GM18519 (cell line): ENCODE results near the gene UBE2H.
"Not testable (repeated sequence)": the region's sequence is repeated elsewhere in the genome, so short reads cannot be mapped to it uniquely, and the experiment has no call there.

Experiments
- ATAC-seq: cut with Tn5 transposase; IDR thresholded peaks from one replicate; pipeline ENCODE4 v1.9.1; 2021; ENCODE audit warnings: mild to moderate bottlenecking, moderate library complexity; ENCODE audit not compliant: unreplicated experiment, low FRiP score

The UBE2H gene

GRCh38 chr7:129851174-129851573, 101.6 kb downstream of the UBE2H start:
- no peak for ATAC-seq

DNA sequence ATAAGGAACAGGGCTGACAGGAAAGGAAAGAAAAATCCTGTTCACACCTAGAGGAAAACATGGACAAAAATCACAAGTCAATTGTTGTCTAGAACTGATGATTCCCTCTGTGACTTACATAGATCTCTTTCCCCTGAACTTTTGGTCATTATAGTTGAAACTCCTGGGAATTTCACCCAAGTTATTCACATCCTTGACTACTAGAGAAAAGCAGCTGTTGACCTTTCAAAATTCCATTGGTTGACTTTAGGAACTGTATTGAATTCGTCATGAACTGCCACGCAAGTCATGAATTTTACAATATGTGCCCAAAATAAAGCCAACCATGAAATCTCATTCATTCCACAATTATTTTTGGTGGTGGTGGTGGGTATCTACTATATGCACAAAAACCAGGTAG, 104.3 kb downstream of the UBE2H start:
- no peak for ATAC-seq

DNA sequence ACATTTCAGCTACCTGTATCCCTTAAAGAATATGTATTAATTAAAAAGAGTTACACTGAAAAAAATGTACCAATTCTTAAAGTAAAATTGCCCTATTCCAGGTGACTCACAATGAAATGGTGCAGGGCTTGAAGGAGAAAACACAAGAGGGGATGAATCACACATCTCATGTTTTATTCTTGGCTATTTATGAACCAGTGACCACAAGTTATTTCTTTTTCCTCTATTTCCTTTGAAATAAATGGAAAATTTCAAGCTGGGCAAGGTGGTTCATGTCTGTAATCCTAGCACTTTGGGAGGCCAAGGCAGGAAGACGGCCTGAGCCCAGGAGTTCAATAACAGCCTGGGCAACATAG, 106.8 kb downstream of the UBE2H start:
- no peak for ATAC-seq

GRCh38 chr7:129845178-129845971, 107.4 kb downstream of the UBE2H start:
- no peak for ATAC-seq

DNA sequence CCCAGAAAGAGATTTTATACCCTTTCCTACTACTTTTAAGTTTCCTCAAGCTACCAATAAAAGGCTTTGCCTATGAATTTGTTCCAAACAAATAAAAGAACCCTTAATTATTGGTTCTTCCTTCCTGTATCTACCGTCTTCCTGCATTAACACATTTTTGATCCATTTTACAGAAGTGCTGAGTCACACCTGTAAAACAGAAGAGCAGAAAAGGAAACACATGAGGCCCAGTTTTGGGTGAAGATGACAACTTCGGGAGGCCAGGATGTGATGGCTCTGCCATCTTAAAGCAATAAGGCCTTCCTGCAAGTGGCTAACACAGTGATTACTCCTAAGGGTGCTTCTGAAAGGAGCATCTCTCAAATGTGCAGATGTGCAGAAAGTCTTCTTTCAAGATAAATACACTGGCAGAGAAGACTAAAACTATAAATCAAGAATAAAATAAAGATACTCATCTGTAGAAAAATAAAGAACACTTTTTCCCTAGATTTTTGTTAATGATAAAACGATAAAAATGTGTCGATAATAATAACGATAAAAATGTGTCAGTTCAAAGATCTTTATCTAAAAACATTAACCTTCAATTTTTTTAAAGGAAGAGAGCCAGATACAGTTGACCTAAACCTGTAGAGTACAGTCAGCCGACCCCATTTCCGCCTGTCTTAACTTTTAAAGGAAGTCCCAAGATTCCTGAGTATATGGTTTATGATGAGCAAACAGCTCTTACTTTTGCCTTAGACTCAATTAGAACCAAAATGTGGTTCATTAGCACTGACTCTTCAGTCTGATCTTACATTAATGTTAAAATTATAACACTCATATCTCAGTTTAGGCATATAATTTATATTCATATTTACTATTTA, 108.6 kb downstream of the UBE2H start:
- ATAC-seq: no peak

DNA sequence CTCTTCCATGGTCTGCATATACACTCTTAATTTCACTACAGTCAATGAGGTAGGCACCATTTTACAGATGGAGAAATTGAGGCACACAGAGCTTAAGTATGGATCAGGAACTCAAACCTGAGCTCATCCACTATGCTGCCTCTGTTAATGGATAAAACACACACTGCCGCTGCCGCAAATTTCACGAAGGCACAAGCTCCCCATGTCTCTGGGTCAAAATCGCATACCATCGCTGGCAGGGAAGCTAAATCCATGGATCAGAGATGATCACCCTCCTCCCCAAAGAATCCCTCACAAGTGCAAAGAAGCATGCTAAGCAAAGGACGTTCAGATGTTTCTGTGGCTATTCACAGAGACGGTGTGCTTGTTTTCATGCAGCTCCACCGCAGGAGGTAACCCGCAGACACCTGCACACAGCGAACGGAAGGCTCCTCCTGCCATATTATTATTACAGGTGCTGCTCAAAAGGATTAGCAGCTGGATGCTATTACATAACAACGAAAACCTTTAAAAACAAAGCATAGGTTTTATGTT, 109.3 kb downstream of the UBE2H start:
- no peak for ATAC-seq

GRCh38 chr7:129841465-129841864, 111.3 kb downstream of the UBE2H start:
- no peak for ATAC-seq

GRCh38 chr7:129840757-129841156, 112.0 kb downstream of the UBE2H start:
- no peak for ATAC-seq

DNA sequence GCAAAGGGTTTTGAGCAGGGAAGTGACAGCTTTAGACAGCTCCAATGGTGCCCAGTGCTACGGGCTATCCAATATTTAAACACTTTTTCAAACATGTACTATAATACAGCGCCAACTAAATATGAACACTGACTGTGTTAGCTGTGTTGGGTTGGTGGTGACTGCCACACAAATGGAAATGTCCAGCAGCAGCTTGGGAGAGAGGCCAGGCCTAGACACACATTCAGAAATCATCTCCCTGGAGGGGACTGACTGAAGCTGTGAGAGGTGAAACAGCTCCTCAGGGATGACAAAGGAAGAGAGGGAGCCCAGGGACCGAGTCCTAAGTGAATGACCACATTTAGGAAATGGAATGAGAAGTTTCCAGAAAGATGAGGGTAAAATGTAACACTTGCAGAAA, 115.8 kb downstream of the UBE2H start:
- no peak for ATAC-seq

GRCh38 chr7:129835569-129835968, 117.2 kb downstream of the UBE2H start:
- ATAC-seq: no peak

GRCh38 chr7:129833353-129833752, 119.4 kb downstream of the UBE2H start:
- not testable (repeated sequence) for ATAC-seq

- no peak for ATAC-seq
Measured at GRCh38 chr7:129832701-129833227, 120.0 kb downstream of the UBE2H start.

- no peak for ATAC-seq
Measured at GRCh38 chr7:129832282-129832681, 120.5 kb downstream of the UBE2H start.

DNA sequence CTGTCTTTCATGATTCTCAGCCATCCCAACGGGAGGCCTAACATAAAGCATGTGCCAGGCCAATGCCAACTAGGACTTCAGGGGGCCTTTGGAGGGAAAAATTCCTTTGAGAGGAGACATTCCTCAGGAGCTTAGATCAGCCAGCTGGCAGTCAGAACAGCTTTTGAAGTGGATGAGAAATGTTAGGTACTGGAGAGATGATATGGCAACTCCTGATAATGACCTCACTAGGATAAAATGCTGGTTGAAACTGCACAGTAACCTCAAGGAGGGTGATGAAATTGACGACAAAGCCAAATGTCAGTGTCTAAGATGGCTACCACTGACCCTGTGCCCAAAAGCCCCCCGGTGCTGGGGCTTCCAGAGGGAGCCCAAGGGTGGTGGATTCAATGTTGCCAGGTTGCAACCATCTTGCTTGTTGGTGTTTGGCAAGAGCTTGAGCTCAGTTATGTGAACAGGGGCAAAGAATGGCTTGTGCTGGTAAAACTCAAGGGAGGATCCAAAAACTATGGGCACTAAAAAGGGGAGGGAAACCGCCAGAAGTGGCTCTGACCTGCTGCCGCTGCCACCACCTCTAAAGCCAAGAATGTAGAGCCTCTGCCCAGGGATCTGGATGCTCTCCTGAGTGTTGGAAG, 121.2 kb downstream of the UBE2H start:
- ATAC-seq: no peak

GRCh38 chr7:129830949-129831348, 121.8 kb downstream of the UBE2H start:
- no peak for ATAC-seq

- no peak for ATAC-seq
Measured at GRCh38 chr7:129829737-129830631, 122.8 kb downstream of the UBE2H start.

GRCh38 chr7:129828989-129829736, 123.6 kb downstream of the UBE2H start:
- ATAC-seq: no peak

DNA sequence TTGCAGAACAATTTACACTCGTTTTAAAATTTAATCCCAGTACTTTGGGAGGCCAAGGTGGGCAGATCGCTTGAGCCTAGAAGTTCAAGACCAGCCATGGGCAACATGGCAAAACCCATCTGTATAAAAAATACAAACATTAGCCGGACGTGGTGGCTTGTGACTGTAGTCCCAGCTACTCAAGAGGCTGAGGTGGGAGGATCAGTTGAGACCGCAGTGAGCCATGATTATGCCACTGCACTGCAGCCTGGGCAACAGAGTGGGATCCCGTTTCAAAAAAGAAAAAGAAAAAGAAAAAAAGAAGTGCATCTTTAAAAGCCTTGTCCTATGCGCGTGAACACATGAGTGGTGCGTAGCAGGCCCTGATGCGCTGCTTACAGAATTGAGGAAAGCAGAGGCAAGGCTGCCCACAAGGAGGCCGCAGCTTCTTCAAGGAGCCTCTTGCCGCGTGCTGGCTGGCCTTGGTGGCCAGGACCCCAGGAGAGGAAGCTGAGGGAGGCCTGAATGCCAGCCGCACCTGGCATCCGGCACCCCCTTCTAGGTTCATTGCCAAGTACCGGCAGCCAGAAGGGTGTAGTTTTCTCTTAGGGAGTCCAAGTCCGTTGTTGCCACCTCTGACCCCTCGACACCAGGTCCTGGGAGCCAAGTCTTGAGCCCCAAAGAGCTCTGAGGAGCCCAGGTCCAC, 124.5 kb downstream of the UBE2H start:
- ATAC-seq: no peak
